Measurements from ENCODE around the gene TMEM163. TPM values are rescaled to one million over a fixed set of nuclear protein-coding genes. Genes with fewer than 3 reads are reported as not detected.

TMEM163 gene
- total RNA-seq, 1 donor from 2014 or later: 0.95 TPM

- H3F3A ChIP-seq (ENCODE audit: low read depth): no peaks in the 10 kb centered on the region
- no peak overlapping the region for H3K4me3 Mint-ChIP-seq
- H3K27ac Mint-ChIP-seq: no peak overlapping the region
- H3K27me3 Mint-ChIP-seq (ENCODE audit: insufficient read depth, low read depth): no peaks in the 10 kb centered on the region
- H3K27me3 ChIP-seq: no peaks in the 10 kb centered on the region
- no peak overlapping the region for H3K4me2 ChIP-seq
- H3K9ac ChIP-seq: no peak overlapping the region
- H3K9me3 ChIP-seq (ENCODE audit: low read depth): no peaks in the 10 kb centered on the region
- H3K4me1 ChIP-seq: no peaks in the 10 kb centered on the region
- H3K9me3 Mint-ChIP-seq: no peaks in the 10 kb centered on the region
- H3K36me3 ChIP-seq: no peaks in the 10 kb centered on the region
- H4K20me1 ChIP-seq (ENCODE audit: low read depth): no peaks in the 10 kb centered on the region
- H3K36me3 Mint-ChIP-seq: no peaks in the 10 kb centered on the region
- H3K27ac ChIP-seq: no peak overlapping the region
- H3K4me3 ChIP-seq: no peak overlapping the region
- H3K4me1 Mint-ChIP-seq: no peaks in the 10 kb centered on the region
- no peak overlapping the region for H2AFZ ChIP-seq (replicated peaks)
- no peak for DNase-seq (ENCODE audit: low spot score)
- H3K79me2 ChIP-seq (ENCODE audit: low read depth): no peaks in the 10 kb centered on the region
- TF ChIP-seq CTCF (IDR thresholded peaks at IDR 0.05) (no peak), EZH2phosphoT487 (IDR thresholded peaks at IDR 0.05) (no peak), EZH2 (IDR thresholded peaks at IDR 0.05) (no peak)
These were observed 70.2 kb downstream of the TMEM163 start for GRCh38 chr2:134648586-134648985.

- H3K9ac ChIP-seq: no peak overlapping the region
These were observed 71.1 kb downstream of the TMEM163 start for GRCh38 chr2:134647607-134648256.

GRCh38 chr2:134642938-134643337, 75.9 kb downstream of the TMEM163 start:
- no peaks in the 10 kb centered on the region for H3K36me3 Mint-ChIP-seq
- Histone ChIP-seq H3F3A (ENCODE audit: low read depth) (no peaks in the 10 kb centered on the region), H3K9ac (no peak overlapping the region), H3K27ac (no peak overlapping the region), H3K4me2 (no peak overlapping the region), H3K27me3 (no peaks in the 10 kb centered on the region), H3K36me3 (no peaks in the 10 kb centered on the region), H3K4me1 (no peaks in the 10 kb centered on the region), H3K9me3 (ENCODE audit: low read depth) (no peaks in the 10 kb centered on the region), H3K79me2 (ENCODE audit: low read depth) (no peaks in the 10 kb centered on the region), H2AFZ (replicated peaks) (no peak overlapping the region), H4K20me1 (ENCODE audit: low read depth) (no peaks in the 10 kb centered on the region), H3K4me3 (no peak overlapping the region)
- no peaks in the 10 kb centered on the region for H3K9me3 Mint-ChIP-seq
- H3K4me1 Mint-ChIP-seq: no peaks in the 10 kb centered on the region
- no peaks in the 10 kb centered on the region for H3K27me3 Mint-ChIP-seq (ENCODE audit: insufficient read depth, low read depth)
- no peak overlapping the region for H3K27ac Mint-ChIP-seq
- TF ChIP-seq CTCF (IDR thresholded peaks at IDR 0.05) (no peak), EZH2phosphoT487 (IDR thresholded peaks at IDR 0.05) (no peak), EZH2 (IDR thresholded peaks at IDR 0.05) (no peak)
- DNase-seq (ENCODE audit: low spot score): no peak
- H3K4me3 Mint-ChIP-seq: no peak overlapping the region

More at GRCh38 chr2:134647607-134648256, 71.1 kb downstream of the TMEM163 start:
- no peaks in the 10 kb centered on the region for H3K27me3 ChIP-seq
- H3K4me3 Mint-ChIP-seq: no peak overlapping the region
- H3K4me1 ChIP-seq: no peaks in the 10 kb centered on the region
- H3K36me3 ChIP-seq: no peaks in the 10 kb centered on the region
- no peaks in the 10 kb centered on the region for H3K4me1 Mint-ChIP-seq
- no peak overlapping the region for H3K27ac ChIP-seq
- no peaks in the 10 kb centered on the region for H3K27me3 Mint-ChIP-seq (ENCODE audit: insufficient read depth, low read depth)
- TF ChIP-seq EZH2phosphoT487 (IDR thresholded peaks at IDR 0.05) (no peak), CTCF (IDR thresholded peaks at IDR 0.05) (no peak), EZH2 (IDR thresholded peaks at IDR 0.05) (no peak)
- no peaks in the 10 kb centered on the region for H4K20me1 ChIP-seq (ENCODE audit: low read depth)
- H3K36me3 Mint-ChIP-seq: no peaks in the 10 kb centered on the region
- no peaks in the 10 kb centered on the region for H3F3A ChIP-seq (ENCODE audit: low read depth)
- no peak overlapping the region for H3K27ac Mint-ChIP-seq
- H3K4me3 ChIP-seq: no peak overlapping the region
- H3K9me3 Mint-ChIP-seq: no peaks in the 10 kb centered on the region
- no peak overlapping the region for H2AFZ ChIP-seq (replicated peaks)
- H3K9me3 ChIP-seq (ENCODE audit: low read depth): no peaks in the 10 kb centered on the region
- H3K4me2 ChIP-seq: no peak overlapping the region
- no peak for DNase-seq (ENCODE audit: low spot score)
- no peaks in the 10 kb centered on the region for H3K79me2 ChIP-seq (ENCODE audit: low read depth)

Data from neural progenitor cell (in vitro differentiated cells).